ENCODE results near the gene CHN2.

The CHN2 gene

DNA sequence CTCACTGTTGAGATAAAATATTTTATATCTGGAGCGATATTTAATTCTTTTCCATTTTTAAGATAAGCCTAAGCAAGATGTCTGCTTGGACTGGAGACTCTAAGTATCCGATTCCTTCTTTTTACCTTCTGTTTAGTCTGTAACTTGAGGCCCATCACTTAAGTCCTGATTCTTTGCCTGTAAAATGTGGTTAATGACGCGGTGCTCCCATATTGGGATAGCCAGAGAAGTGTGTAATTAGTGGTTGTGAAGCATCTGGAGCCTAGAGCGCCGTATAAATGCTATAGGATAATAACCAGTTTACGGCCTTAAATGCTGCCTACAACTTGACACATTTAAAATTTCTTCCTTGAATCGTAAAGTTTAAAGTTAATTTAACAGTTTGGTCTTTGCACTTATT, 132.9 kb downstream of the CHN2 start:
- Histone ChIP-seq H4K20me1 (ENCODE audit: low read depth, low read length) (no peaks in the 10 kb centered on the region), H3K4me2 (ENCODE audit: low read depth, low read length, poor library complexity, severe bottlenecking) (no peak overlapping the region), H3K4me3 (ENCODE audit: insufficient read depth, low read length, poor library complexity, severe bottlenecking) (no peak overlapping the region), H3K27ac (ENCODE audit: low read depth, low read length) (no peak overlapping the region), H3K36me3 (ENCODE audit: low read length) (no peaks in the 10 kb centered on the region), H3K27me3 (ENCODE audit: low read length) (no peaks in the 10 kb centered on the region), H3K79me2 (ENCODE audit: insufficient read depth, low read length) (no peaks in the 10 kb centered on the region), H3K9me2 (replicated peaks; ENCODE audit: insufficient read depth, low read length) (no peaks in the 10 kb centered on the region), H3K9me3 (ENCODE audit: insufficient read depth, low read length) (no peaks in the 10 kb centered on the region), H2AFZ (ENCODE audit: low read depth, low read length, severe bottlenecking) (no peak overlapping the region), H3K9ac (ENCODE audit: low read length) (no peak overlapping the region), H3F3A (ENCODE audit: insufficient read depth) (no peaks in the 10 kb centered on the region)
- no peak for TF ChIP-seq EZH2phosphoT487 (conservative IDR thresholded peaks at IDR 0.05; ENCODE audit: low read length)
- TF ChIP-seq, protein P1, sequence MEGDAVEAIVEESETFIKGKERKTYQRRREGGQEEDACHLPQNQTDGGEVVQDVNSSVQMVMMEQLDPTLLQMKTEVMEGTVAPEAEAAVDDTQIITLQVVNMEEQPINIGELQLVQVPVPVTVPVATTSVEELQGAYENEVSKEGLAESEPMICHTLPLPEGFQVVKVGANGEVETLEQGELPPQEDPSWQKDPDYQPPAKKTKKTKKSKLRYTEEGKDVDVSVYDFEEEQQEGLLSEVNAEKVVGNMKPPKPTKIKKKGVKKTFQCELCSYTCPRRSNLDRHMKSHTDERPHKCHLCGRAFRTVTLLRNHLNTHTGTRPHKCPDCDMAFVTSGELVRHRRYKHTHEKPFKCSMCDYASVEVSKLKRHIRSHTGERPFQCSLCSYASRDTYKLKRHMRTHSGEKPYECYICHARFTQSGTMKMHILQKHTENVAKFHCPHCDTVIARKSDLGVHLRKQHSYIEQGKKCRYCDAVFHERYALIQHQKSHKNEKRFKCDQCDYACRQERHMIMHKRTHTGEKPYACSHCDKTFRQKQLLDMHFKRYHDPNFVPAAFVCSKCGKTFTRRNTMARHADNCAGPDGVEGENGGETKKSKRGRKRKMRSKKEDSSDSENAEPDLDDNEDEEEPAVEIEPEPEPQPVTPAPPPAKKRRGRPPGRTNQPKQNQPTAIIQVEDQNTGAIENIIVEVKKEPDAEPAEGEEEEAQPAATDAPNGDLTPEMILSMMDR (IDR thresholded peaks at IDR 0.05; ENCODE audit: insufficient read depth, low read length, poor library complexity, severe bottlenecking) = no peak

DNA sequence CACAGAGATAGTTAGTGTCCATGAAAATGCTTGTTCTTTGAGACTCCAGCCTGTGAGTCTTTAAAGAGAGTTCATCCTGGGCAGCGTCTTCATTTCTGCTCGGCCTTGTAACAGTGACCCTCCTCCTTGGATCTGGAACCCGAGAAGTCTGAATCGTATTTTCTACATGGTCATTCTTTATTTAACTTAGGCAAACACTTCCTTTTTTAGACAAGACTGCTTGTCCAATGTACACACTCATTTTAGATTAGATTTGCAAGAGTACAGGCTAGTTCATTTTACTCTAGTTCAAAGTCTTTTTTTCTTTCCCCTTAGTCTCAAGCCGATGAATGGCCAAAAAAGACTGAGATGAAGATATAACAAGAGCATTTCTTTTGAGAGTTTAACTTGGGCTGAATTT, 133.5 kb downstream of the CHN2 start:
- Histone ChIP-seq H4K20me1 (ENCODE audit: low read depth, low read length) (no peaks in the 10 kb centered on the region), H3K79me2 (ENCODE audit: insufficient read depth, low read length) (no peaks in the 10 kb centered on the region), H2AFZ (ENCODE audit: low read depth, low read length, severe bottlenecking) (no peak overlapping the region), H3K36me3 (ENCODE audit: low read length) (no peaks in the 10 kb centered on the region), H3K4me3 (ENCODE audit: insufficient read depth, low read length, poor library complexity, severe bottlenecking) (no peak overlapping the region), H3K27ac (ENCODE audit: low read depth, low read length) (no peak overlapping the region), H3K27me3 (ENCODE audit: low read length) (no peaks in the 10 kb centered on the region), H3K9me2 (replicated peaks; ENCODE audit: insufficient read depth, low read length) (no peaks in the 10 kb centered on the region), H3K9ac (ENCODE audit: low read length) (no peak overlapping the region), H3K4me2 (ENCODE audit: low read depth, low read length, poor library complexity, severe bottlenecking) (no peak overlapping the region), H3K9me3 (ENCODE audit: insufficient read depth, low read length) (no peaks in the 10 kb centered on the region), H3F3A (ENCODE audit: insufficient read depth) (no peaks in the 10 kb centered on the region)
- TF ChIP-seq, protein P1 (IDR thresholded peaks at IDR 0.05; ENCODE audit: insufficient read depth, low read length, poor library complexity, severe bottlenecking) = no peak
- no peak for TF ChIP-seq EZH2phosphoT487 (conservative IDR thresholded peaks at IDR 0.05; ENCODE audit: low read length)

DNA sequence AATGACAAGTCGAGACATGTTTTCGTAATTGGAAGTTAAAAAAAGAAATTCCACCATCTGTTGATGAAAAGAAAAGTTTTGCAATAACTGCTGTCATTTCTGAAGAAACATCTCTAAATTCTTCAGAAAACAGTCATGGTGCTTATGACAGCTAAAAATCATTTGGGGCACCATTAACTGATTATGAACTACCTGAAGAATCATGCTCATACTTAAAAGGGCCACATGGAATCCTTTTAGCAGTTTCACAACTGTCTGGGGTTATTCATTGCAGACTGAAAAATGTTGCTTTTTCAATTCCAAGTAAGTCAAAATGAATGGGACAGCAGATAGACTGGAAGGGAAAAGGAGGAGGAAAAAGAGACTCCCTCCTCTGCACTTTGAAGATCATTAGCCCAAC, 134.2 kb downstream of the CHN2 start:
- TF ChIP-seq, protein P1 (IDR thresholded peaks at IDR 0.05; ENCODE audit: insufficient read depth, low read length, poor library complexity, severe bottlenecking) = no peak
- no peak for TF ChIP-seq EZH2phosphoT487 (conservative IDR thresholded peaks at IDR 0.05; ENCODE audit: low read length)
- H3K27ac ChIP-seq (ENCODE audit: low read depth, low read length) = no peak overlapping the region

More for the DNA sequence above, 134.2 kb downstream of the CHN2 start:
- Histone ChIP-seq H3K9me2 (replicated peaks; ENCODE audit: insufficient read depth, low read length) (no peaks in the 10 kb centered on the region), H3K9me3 (ENCODE audit: insufficient read depth, low read length) (no peaks in the 10 kb centered on the region), H3K79me2 (ENCODE audit: insufficient read depth, low read length) (no peaks in the 10 kb centered on the region), H3K27me3 (ENCODE audit: low read length) (no peaks in the 10 kb centered on the region), H3K36me3 (ENCODE audit: low read length) (no peaks in the 10 kb centered on the region), H4K20me1 (ENCODE audit: low read depth, low read length) (no peaks in the 10 kb centered on the region), H2AFZ (ENCODE audit: low read depth, low read length, severe bottlenecking) (no peak overlapping the region), H3K9ac (ENCODE audit: low read length) (no peak overlapping the region), H3K4me3 (ENCODE audit: insufficient read depth, low read length, poor library complexity, severe bottlenecking) (no peak overlapping the region), H3K4me2 (ENCODE audit: low read depth, low read length, poor library complexity, severe bottlenecking) (no peak overlapping the region), H3F3A (ENCODE audit: insufficient read depth) (no peaks in the 10 kb centered on the region)
